Adrenal gland (tissue), 5 donors: ENCODE measurements around the gene MS4A4A.

Source experiments
- POLR2A ChIP-seq, 2 donors: fragments of 450-650 bp; IDR thresholded peaks; one replicate each; pipeline ENCODE4 v1.6.1; 2017; ENCODE audit warnings: antibody characterized with exemption in 2 of 2, mild to moderate bottlenecking in 2 of 2, moderate library complexity in 1 of 2
- TF ChIP-seq, protein P1 (sequence below), 6 experiments: fragments of 450-650 bp in 4 of 6; fragments of 200-600 bp in 2 of 6; sonication (generic) in 1 of 6; IDR thresholded peaks; 1 replicate in 5 of 6; 2 replicates in 1 of 6; pipeline versions ENCODE4 v1.5.1 to v1.8.0; 2016 to 2021; ENCODE audit warnings: antibody characterized with exemption in 6 of 6, mild to moderate bottlenecking in 2 of 6, moderate library complexity in 1 of 6
- donor health status: DM: no; HTN: no; CAD: no.

DNA sequence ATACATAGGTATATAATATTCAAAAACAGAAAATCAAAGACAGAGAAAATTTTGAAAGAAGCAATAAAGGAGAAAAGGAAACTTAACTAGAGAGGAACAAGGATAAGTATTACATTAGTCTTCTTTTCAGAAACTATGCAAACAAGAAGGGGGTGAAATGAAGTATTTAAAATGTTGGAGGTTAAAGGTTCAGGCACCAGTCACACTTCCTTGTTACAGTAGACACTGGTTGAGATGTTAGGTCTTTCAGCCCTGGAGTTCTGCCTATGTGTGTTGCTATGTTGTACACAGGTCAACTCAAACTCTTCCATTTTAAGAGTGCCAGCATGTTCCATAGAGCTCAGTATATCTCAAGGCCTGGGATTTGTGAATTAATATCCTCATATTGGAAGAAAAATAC is 6.0 kb upstream of the MS4A4A start:
- TF ChIP-seq, protein P1, sequence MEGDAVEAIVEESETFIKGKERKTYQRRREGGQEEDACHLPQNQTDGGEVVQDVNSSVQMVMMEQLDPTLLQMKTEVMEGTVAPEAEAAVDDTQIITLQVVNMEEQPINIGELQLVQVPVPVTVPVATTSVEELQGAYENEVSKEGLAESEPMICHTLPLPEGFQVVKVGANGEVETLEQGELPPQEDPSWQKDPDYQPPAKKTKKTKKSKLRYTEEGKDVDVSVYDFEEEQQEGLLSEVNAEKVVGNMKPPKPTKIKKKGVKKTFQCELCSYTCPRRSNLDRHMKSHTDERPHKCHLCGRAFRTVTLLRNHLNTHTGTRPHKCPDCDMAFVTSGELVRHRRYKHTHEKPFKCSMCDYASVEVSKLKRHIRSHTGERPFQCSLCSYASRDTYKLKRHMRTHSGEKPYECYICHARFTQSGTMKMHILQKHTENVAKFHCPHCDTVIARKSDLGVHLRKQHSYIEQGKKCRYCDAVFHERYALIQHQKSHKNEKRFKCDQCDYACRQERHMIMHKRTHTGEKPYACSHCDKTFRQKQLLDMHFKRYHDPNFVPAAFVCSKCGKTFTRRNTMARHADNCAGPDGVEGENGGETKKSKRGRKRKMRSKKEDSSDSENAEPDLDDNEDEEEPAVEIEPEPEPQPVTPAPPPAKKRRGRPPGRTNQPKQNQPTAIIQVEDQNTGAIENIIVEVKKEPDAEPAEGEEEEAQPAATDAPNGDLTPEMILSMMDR (IDR thresholded peaks at IDR 0.05): no peak
- TF ChIP-seq POLR2A (IDR thresholded peaks at IDR 0.05): no peak
